ENCODE results near the gene TRUB2.

TRUB2 gene

GRCh38 chr9:128266868-128267590, 55.2 kb downstream of the TRUB2 start:
- DNase-seq (ENCODE audit: low read depth) = no peak

- no peak for DNase-seq (ENCODE audit: low read depth)
Observed at GRCh38 chr9:128265348-128265847, 56.8 kb downstream of the TRUB2 start.

- DNase-seq (ENCODE audit: low read depth) = no peak
Observed at GRCh38 chr9:128262687-128263086, 59.6 kb downstream of the TRUB2 start.

GRCh38 chr9:128260340-128260739, 61.9 kb downstream of the TRUB2 start:
- DNase-seq (ENCODE audit: low read depth) = no peak

GRCh38 chr9:128259156-128259555, 63.1 kb downstream of the TRUB2 start:
- no peak for DNase-seq (ENCODE audit: low read depth)

- DNase-seq (ENCODE audit: low read depth) = no peak
Observed at GRCh38 chr9:128258326-128258725, 63.9 kb downstream of the TRUB2 start.

- DNase-seq (ENCODE audit: low read depth) = no peak
Observed at GRCh38 chr9:128257907-128258306, 64.3 kb downstream of the TRUB2 start.

- no peak for DNase-seq (ENCODE audit: low read depth)
Observed at GRCh38 chr9:128257086-128257825, 65.0 kb downstream of the TRUB2 start.
